Measurements from ENCODE around the gene TMEM11. TPM values are rescaled to one million over a fixed set of nuclear protein-coding genes. Genes with fewer than 3 reads are reported as not detected.

TMEM11 gene
- total RNA-seq, 1 experiment from 2014 or later, result 32.5 TPM

GRCh38 chr17:21173543-21173942 is 40.4 kb downstream of the TMEM11 start:
- DNase-seq, result no peak
- H3K23me2 ChIP-seq (ENCODE audit: insufficient read length, low read depth, low read length, poor library complexity, severe bottlenecking), result no peaks in the 10 kb centered on the region
- H4K8ac ChIP-seq (replicated peaks; ENCODE audit: insufficient read length, low read depth, low read length), result no peak overlapping the region
- no peak overlapping the region for H2AK5ac ChIP-seq (ENCODE audit: insufficient read length, low read length)
- no peaks in the 10 kb centered on the region for H3K79me2 ChIP-seq (ENCODE audit: insufficient read depth, low read length)
- Mint-ChIP-seq H3K4me1 (no peaks in the 10 kb centered on the region), H3K27ac (peak overlapping the region in 2 of 3 experiments; percentile 57 to 69; a peak in 2 of 7 replicates), H3K9me3 (no peaks in the 10 kb centered on the region), H3K4me3 (no peak overlapping the region), H3K36me3 (ENCODE audit: insufficient read depth in 1 of 3, low read depth in 3 of 3) (peaks cover 0 to 23% (median 12%) of the 10 kb centered on the region in 3 experiments; a peak in 6 of 7 replicates), H3K27me3 (ENCODE audit: low read depth) (no peaks in the 10 kb centered on the region)
- H3T11ph ChIP-seq (ENCODE audit: low read length), result no peak overlapping the region
- no peak overlapping the region for H3K14ac ChIP-seq (ENCODE audit: insufficient read depth, low read length)
- no peaks in the 10 kb centered on the region for H3K79me1 ChIP-seq (ENCODE audit: insufficient read depth, low read depth, low read length, poor library complexity, severe bottlenecking)
- no peak overlapping the region for H3K4me2 ChIP-seq (ENCODE audit: insufficient read depth, insufficient read length, low read length)
- no peaks in the 10 kb centered on the region for H3K4me1 ChIP-seq (ENCODE audit: insufficient read depth, low read length)
- no peak for TF ChIP-seq CTCF (conservative IDR thresholded peaks at IDR 0.05)
- H4K20me1 ChIP-seq (ENCODE audit: control insufficient read depth, insufficient read depth, insufficient read length), result no peaks in the 10 kb centered on the region
- H2AFZ ChIP-seq (ENCODE audit: low read length), result no peak overlapping the region
- H3K18ac ChIP-seq (ENCODE audit: insufficient read length, low read depth, low read length), result no peak overlapping the region
- H4K5ac ChIP-seq (ENCODE audit: insufficient read length, low read depth, low read length), result no peak overlapping the region
- no CpG with 5 or more reads among the region's 2 CpGs for WGBS (ENCODE audit: extremely low coverage, insufficient read length, low lambda C conversion rate)
- H2BK12ac ChIP-seq (ENCODE audit: insufficient read length, low read depth, low read length), result no peak overlapping the region
- no peaks in the 10 kb centered on the region for H3K9me3 ChIP-seq (ENCODE audit: control insufficient read depth, low read depth, low read length)
- H2BK120ac ChIP-seq (ENCODE audit: low read depth, low read length, poor library complexity, severe bottlenecking), result no peak overlapping the region
- H4K91ac ChIP-seq (ENCODE audit: insufficient read length, low read depth, low read length), result no peak overlapping the region
- no peak overlapping the region for H2BK5ac ChIP-seq (ENCODE audit: insufficient read length, low read length)
- H3K9ac ChIP-seq (ENCODE audit: extremely low read depth, insufficient read length, low read length), result no peak overlapping the region
- H3K27ac ChIP-seq (ENCODE audit: insufficient read length, low read depth, low read length), result no peak overlapping the region
- no peak overlapping the region for H3K4ac ChIP-seq (ENCODE audit: low read depth, low read length)
- no peak overlapping the region for H2BK20ac ChIP-seq (ENCODE audit: low read depth, low read length, poor library complexity, severe bottlenecking)
- H3K23ac ChIP-seq (ENCODE audit: insufficient read length, low read depth, low read length), result no peak overlapping the region
- H3K27me3 ChIP-seq (ENCODE audit: insufficient read depth, low read length), result no peaks in the 10 kb centered on the region
- no peak overlapping the region for H2BK15ac ChIP-seq (ENCODE audit: low read depth, low read length)
- H3K56ac ChIP-seq (ENCODE audit: insufficient read length, low read depth, low read length), result no peak overlapping the region
